ENCODE data around the gene ALDH8A1.

ALDH8A1 gene

GRCh38 chr6:134883314-134883713, 66.6 kb downstream of the ALDH8A1 start:
- TF ChIP-seq, protein P1, sequence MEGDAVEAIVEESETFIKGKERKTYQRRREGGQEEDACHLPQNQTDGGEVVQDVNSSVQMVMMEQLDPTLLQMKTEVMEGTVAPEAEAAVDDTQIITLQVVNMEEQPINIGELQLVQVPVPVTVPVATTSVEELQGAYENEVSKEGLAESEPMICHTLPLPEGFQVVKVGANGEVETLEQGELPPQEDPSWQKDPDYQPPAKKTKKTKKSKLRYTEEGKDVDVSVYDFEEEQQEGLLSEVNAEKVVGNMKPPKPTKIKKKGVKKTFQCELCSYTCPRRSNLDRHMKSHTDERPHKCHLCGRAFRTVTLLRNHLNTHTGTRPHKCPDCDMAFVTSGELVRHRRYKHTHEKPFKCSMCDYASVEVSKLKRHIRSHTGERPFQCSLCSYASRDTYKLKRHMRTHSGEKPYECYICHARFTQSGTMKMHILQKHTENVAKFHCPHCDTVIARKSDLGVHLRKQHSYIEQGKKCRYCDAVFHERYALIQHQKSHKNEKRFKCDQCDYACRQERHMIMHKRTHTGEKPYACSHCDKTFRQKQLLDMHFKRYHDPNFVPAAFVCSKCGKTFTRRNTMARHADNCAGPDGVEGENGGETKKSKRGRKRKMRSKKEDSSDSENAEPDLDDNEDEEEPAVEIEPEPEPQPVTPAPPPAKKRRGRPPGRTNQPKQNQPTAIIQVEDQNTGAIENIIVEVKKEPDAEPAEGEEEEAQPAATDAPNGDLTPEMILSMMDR (conservative IDR thresholded peaks at IDR 0.05), result no peak
- H3K27ac ChIP-seq, result no peak overlapping the region

- H3K27ac ChIP-seq, result no peak overlapping the region
- TF ChIP-seq, protein P1 (conservative IDR thresholded peaks at IDR 0.05), result peak; percentile 87
These were observed 67.4 kb downstream of the ALDH8A1 start for GRCh38 chr6:134882426-134883038.

DNA sequence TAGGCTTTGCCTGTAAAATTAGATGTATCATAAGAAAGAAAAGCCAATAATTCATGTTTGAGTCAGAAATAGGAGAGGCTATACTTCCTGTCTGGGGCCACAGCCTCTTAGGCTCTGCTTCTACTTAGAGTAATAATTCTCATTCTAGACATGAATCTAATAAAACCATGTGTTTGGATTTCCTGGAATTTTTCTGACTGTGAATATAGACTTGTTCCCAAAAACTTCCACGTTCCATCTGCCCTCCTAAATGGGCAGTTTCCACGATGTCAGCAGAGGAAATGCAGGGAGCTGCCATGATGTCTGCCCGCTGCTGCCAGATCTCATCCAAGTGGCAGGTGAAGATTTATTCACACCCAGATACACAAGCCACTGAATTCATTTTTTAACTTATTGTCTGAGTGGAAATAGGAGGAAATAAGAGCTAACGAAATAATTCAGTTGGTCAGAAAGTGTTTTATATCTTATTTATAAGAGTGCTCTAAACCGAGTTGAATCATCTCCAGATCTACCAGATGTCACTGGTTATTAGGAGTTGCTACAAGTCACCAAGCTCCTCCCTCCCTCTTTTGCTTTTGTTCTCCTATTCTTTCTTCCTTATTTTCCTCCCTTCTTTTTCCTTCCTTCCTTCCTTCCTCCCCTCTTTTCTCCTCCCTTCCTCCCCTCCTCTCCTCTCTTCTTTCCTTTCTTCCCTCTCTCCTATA, 69.3 kb downstream of the ALDH8A1 start:
- TF ChIP-seq, protein P1 (conservative IDR thresholded peaks at IDR 0.05), result no peak

GRCh38 chr6:134878136-134878535, 71.8 kb downstream of the ALDH8A1 start:
- H3K27ac ChIP-seq, result no peak overlapping the region

More for the DNA sequence above, 69.3 kb downstream of the ALDH8A1 start:
- no peak overlapping the region for H3K27ac ChIP-seq

GRCh38 chr6:134875367-134875766, 74.5 kb downstream of the ALDH8A1 start:
- TF ChIP-seq, protein P1 (conservative IDR thresholded peaks at IDR 0.05), result no peak
- H3K27ac ChIP-seq, result no peak overlapping the region

More at GRCh38 chr6:134878136-134878535, 71.8 kb downstream of the ALDH8A1 start:
- TF ChIP-seq, protein P1 (conservative IDR thresholded peaks at IDR 0.05), result no peak

- TF ChIP-seq, protein P1 (conservative IDR thresholded peaks at IDR 0.05), result no peak
- H3K27ac ChIP-seq, result no peak overlapping the region
These were observed 76.2 kb downstream of the ALDH8A1 start for GRCh38 chr6:134873500-134874388.
